Measurements from ENCODE around the gene KNCN.

GRCh38 chr1:46510998-46511365, 40.5 kb downstream of the KNCN start:
- no peak for TF ChIP-seq EZH2 (optimal IDR thresholded peaks at IDR 0.05; ENCODE audit: low read depth, low read length)
- TF ChIP-seq CTCF (IDR thresholded peaks at IDR 0.05; ENCODE audit: low read length), result no peak
